ENCODE results near the gene CBS.
"Not testable (repeated sequence)": the region's sequence is repeated elsewhere in the genome, so short reads cannot be mapped to it uniquely, and the experiment has no call there.

Gene CBS

GRCh38 chr21:43076023-43076637 lies 495 bp upstream of the CBS start:
- H3K27me3 ChIP-seq (replicated peaks; ENCODE audit: insufficient read depth, low read length); H3K9me2 ChIP-seq (replicated peaks; ENCODE audit: insufficient read depth, low read length); H3K79me2 ChIP-seq (ENCODE audit: low read length); H3K9ac ChIP-seq (ENCODE audit: low read length); H3F3A ChIP-seq (ENCODE audit: insufficient read depth, low read length); H3K9me3 ChIP-seq (replicated peaks; ENCODE audit: insufficient read depth, low read length); DNase-seq; H3K4me3 ChIP-seq (ENCODE audit: low read length); H3K4me1 ChIP-seq (ENCODE audit: low read length); H4K20me1 ChIP-seq (ENCODE audit: insufficient read depth, low read length); H3K4me2 ChIP-seq (ENCODE audit: low read depth, low read length); H3K27ac ChIP-seq (ENCODE audit: low read length); H3K36me3 ChIP-seq (replicated peaks; ENCODE audit: insufficient read depth, low read length); H2AFZ ChIP-seq (ENCODE audit: low read length): not testable (repeated sequence)

- H2AFZ ChIP-seq (ENCODE audit: low read length); H3K9ac ChIP-seq (ENCODE audit: low read length); H3K4me3 ChIP-seq (ENCODE audit: low read length); H3K36me3 ChIP-seq (replicated peaks; ENCODE audit: insufficient read depth, low read length); H3K9me2 ChIP-seq (replicated peaks; ENCODE audit: insufficient read depth, low read length); H3K27ac ChIP-seq (ENCODE audit: low read length); H3K4me1 ChIP-seq (ENCODE audit: low read length); H3K9me3 ChIP-seq (replicated peaks; ENCODE audit: insufficient read depth, low read length); H4K20me1 ChIP-seq (ENCODE audit: insufficient read depth, low read length); H3K79me2 ChIP-seq (ENCODE audit: low read length); H3K27me3 ChIP-seq (replicated peaks; ENCODE audit: insufficient read depth, low read length); DNase-seq; H3K4me2 ChIP-seq (ENCODE audit: low read depth, low read length); H3F3A ChIP-seq (ENCODE audit: insufficient read depth, low read length): not testable (repeated sequence)
Measured at GRCh38 chr21:43074401-43075169, 1.1 kb downstream of the CBS start.

GRCh38 chr21:43072742-43073141 lies 2.9 kb downstream of the CBS start:
- not testable (repeated sequence) for H3K36me3 ChIP-seq (replicated peaks; ENCODE audit: insufficient read depth, low read length); H3F3A ChIP-seq (ENCODE audit: insufficient read depth, low read length); H3K4me1 ChIP-seq (ENCODE audit: low read length); H3K4me2 ChIP-seq (ENCODE audit: low read depth, low read length); H3K9me2 ChIP-seq (replicated peaks; ENCODE audit: insufficient read depth, low read length); H2AFZ ChIP-seq (ENCODE audit: low read length); H3K4me3 ChIP-seq (ENCODE audit: low read length); H3K9ac ChIP-seq (ENCODE audit: low read length); H4K20me1 ChIP-seq (ENCODE audit: insufficient read depth, low read length); H3K27ac ChIP-seq (ENCODE audit: low read length); H3K9me3 ChIP-seq (replicated peaks; ENCODE audit: insufficient read depth, low read length); H3K79me2 ChIP-seq (ENCODE audit: low read length); H3K27me3 ChIP-seq (replicated peaks; ENCODE audit: insufficient read depth, low read length); DNase-seq

GRCh38 chr21:43069682-43070081 lies 6.0 kb downstream of the CBS start:
- H3K27me3 ChIP-seq (replicated peaks; ENCODE audit: insufficient read depth, low read length); H3K79me2 ChIP-seq (ENCODE audit: low read length); H3K9ac ChIP-seq (ENCODE audit: low read length); H3K9me3 ChIP-seq (replicated peaks; ENCODE audit: insufficient read depth, low read length); H3K36me3 ChIP-seq (replicated peaks; ENCODE audit: insufficient read depth, low read length); H3K4me3 ChIP-seq (ENCODE audit: low read length); H3F3A ChIP-seq (ENCODE audit: insufficient read depth, low read length); H3K9me2 ChIP-seq (replicated peaks; ENCODE audit: insufficient read depth, low read length); H2AFZ ChIP-seq (ENCODE audit: low read length); H3K4me1 ChIP-seq (ENCODE audit: low read length); H3K27ac ChIP-seq (ENCODE audit: low read length); H3K4me2 ChIP-seq (ENCODE audit: low read depth, low read length); DNase-seq; H4K20me1 ChIP-seq (ENCODE audit: insufficient read depth, low read length): not testable (repeated sequence)

GRCh38 chr21:43068065-43068464 lies 7.6 kb downstream of the CBS start:
- not testable (repeated sequence) for H2AFZ ChIP-seq (ENCODE audit: low read length); H3K9me3 ChIP-seq (replicated peaks; ENCODE audit: insufficient read depth, low read length); H3K79me2 ChIP-seq (ENCODE audit: low read length); H3K9ac ChIP-seq (ENCODE audit: low read length); H3K9me2 ChIP-seq (replicated peaks; ENCODE audit: insufficient read depth, low read length); H3K4me1 ChIP-seq (ENCODE audit: low read length); H4K20me1 ChIP-seq (ENCODE audit: insufficient read depth, low read length); H3K27ac ChIP-seq (ENCODE audit: low read length); H3K4me3 ChIP-seq (ENCODE audit: low read length); H3K27me3 ChIP-seq (replicated peaks; ENCODE audit: insufficient read depth, low read length); H3K4me2 ChIP-seq (ENCODE audit: low read depth, low read length); H3K36me3 ChIP-seq (replicated peaks; ENCODE audit: insufficient read depth, low read length); DNase-seq; H3F3A ChIP-seq (ENCODE audit: insufficient read depth, low read length)

- not testable (repeated sequence) for H3K79me2 ChIP-seq (ENCODE audit: low read length); H2AFZ ChIP-seq (ENCODE audit: low read length); H4K20me1 ChIP-seq (ENCODE audit: insufficient read depth, low read length); H3K4me2 ChIP-seq (ENCODE audit: low read depth, low read length); DNase-seq; H3K4me1 ChIP-seq (ENCODE audit: low read length); H3K27ac ChIP-seq (ENCODE audit: low read length); H3K36me3 ChIP-seq (replicated peaks; ENCODE audit: insufficient read depth, low read length); H3K4me3 ChIP-seq (ENCODE audit: low read length); H3K9me3 ChIP-seq (replicated peaks; ENCODE audit: insufficient read depth, low read length); H3F3A ChIP-seq (ENCODE audit: insufficient read depth, low read length); H3K9ac ChIP-seq (ENCODE audit: low read length); H3K27me3 ChIP-seq (replicated peaks; ENCODE audit: insufficient read depth, low read length); H3K9me2 ChIP-seq (replicated peaks; ENCODE audit: insufficient read depth, low read length)
Measured at GRCh38 chr21:43066690-43067089, 8.9 kb downstream of the CBS start.

- H3K9me2 ChIP-seq (replicated peaks; ENCODE audit: insufficient read depth, low read length); H3K9ac ChIP-seq (ENCODE audit: low read length); DNase-seq; H3K4me3 ChIP-seq (ENCODE audit: low read length); H3K27ac ChIP-seq (ENCODE audit: low read length); H3K4me1 ChIP-seq (ENCODE audit: low read length); H3K4me2 ChIP-seq (ENCODE audit: low read depth, low read length); H3K9me3 ChIP-seq (replicated peaks; ENCODE audit: insufficient read depth, low read length); H3K27me3 ChIP-seq (replicated peaks; ENCODE audit: insufficient read depth, low read length); H2AFZ ChIP-seq (ENCODE audit: low read length); H3K36me3 ChIP-seq (replicated peaks; ENCODE audit: insufficient read depth, low read length); H3F3A ChIP-seq (ENCODE audit: insufficient read depth, low read length); H4K20me1 ChIP-seq (ENCODE audit: insufficient read depth, low read length); H3K79me2 ChIP-seq (ENCODE audit: low read length): not testable (repeated sequence)
Measured at GRCh38 chr21:43065991-43066390, 9.6 kb downstream of the CBS start.

- not testable (repeated sequence) for H3K4me3 ChIP-seq (ENCODE audit: low read length); H4K20me1 ChIP-seq (ENCODE audit: insufficient read depth, low read length); H3F3A ChIP-seq (ENCODE audit: insufficient read depth, low read length); H3K36me3 ChIP-seq (replicated peaks; ENCODE audit: insufficient read depth, low read length); H3K27me3 ChIP-seq (replicated peaks; ENCODE audit: insufficient read depth, low read length); H3K27ac ChIP-seq (ENCODE audit: low read length); DNase-seq; H3K79me2 ChIP-seq (ENCODE audit: low read length); H3K9ac ChIP-seq (ENCODE audit: low read length); H3K9me2 ChIP-seq (replicated peaks; ENCODE audit: insufficient read depth, low read length); H3K4me1 ChIP-seq (ENCODE audit: low read length); H3K9me3 ChIP-seq (replicated peaks; ENCODE audit: insufficient read depth, low read length); H3K4me2 ChIP-seq (ENCODE audit: low read depth, low read length); H2AFZ ChIP-seq (ENCODE audit: low read length)
Measured at GRCh38 chr21:43064265-43064917, 11.2 kb downstream of the CBS start.
